ENCODE data around the gene FMNL2. TPM values are rescaled to one million over a fixed set of nuclear protein-coding genes. Genes with fewer than 3 reads are reported as not detected.

FMNL2 gene
- total and polyA plus RNA-seq, 2 of the 4 experiments (the other 2 are of a cell fraction) = 10.9 to 11.4 TPM

DNA sequence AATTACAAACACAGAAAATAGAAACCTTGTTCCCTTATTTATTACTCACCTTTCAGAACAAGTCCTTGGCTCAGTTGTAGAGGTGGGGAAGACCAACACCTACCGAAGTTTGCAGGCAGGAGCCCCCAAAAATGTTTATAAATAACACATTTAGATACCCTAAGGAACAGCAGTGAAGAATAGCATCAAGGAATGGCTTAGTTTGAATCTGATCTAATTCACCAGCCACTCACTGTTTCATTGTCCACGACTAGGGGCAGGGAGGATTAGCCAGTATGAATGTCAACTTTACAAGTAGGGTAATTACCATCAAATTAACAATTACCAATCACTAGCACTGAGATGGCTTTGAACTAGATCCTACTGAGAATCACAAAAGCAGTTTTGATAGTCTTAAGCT is 316.9 kb downstream of the FMNL2 start:
- in situ Hi-C loops (cut with MboI; ENCODE audit: low sequenced_read_pairs) = loop anchor here (25.0 kb wide), 1 partner anchor 1190 kb away; no protein-coding TSS in a partner anchor

More for the DNA sequence above, 316.9 kb downstream of the FMNL2 start:
- Histone ChIP-seq H4K91ac (ENCODE audit: insufficient read depth, low read depth, low read length) (no peak overlapping the region), H3K14ac (replicated peaks; ENCODE audit: low read depth, low read length) (no peak overlapping the region), H3K9ac (ENCODE audit: low read depth, low read length) (no peak overlapping the region), H4K8ac (ENCODE audit: low read depth in 2 of 2, low read length in 2 of 2) (no peak overlapping the region), H3K27ac (ENCODE audit: insufficient read depth, low read length) (no peak overlapping the region), H3K18ac (ENCODE audit: low read depth, low read length) (no peak overlapping the region), H3K56ac (ENCODE audit: extremely low read depth, insufficient read depth, low read length) (no peak overlapping the region), H2AK5ac (ENCODE audit: low read depth, low read length) (no peak overlapping the region), H3K9me1 (ENCODE audit: insufficient read depth, low read length) (peaks cover 3% of the 10 kb centered on the region; the same call in 1 of the 2 replicates), H4K5ac (ENCODE audit: low read depth, low read length) (no peak overlapping the region), H3K4ac (ENCODE audit: low read depth, low read length) (no peak overlapping the region), H4K20me1 (ENCODE audit: insufficient read depth, low read length) (no peaks in the 10 kb centered on the region), H3K23ac (ENCODE audit: low read depth, low read length) (no peak overlapping the region), H3K4me3 (ENCODE audit: insufficient read depth, low read depth, low read length) (no peak overlapping the region), H3K36me3 (ENCODE audit: control insufficient read depth, insufficient read depth, low read length) (peaks cover 2% of the 10 kb centered on the region), H2BK120ac (ENCODE audit: low read depth, low read length) (no peak overlapping the region), H3K27me3 (ENCODE audit: control insufficient read depth, insufficient read depth, low read length) (no peaks in the 10 kb centered on the region), H2AFZ (replicated peaks; ENCODE audit: low read length, poor library complexity) (no peak overlapping the region), H3K79me1 (ENCODE audit: low read depth in 1 of 2, low read length in 2 of 2) (peaks cover 0 to 4% of the 10 kb centered on the region in 2 experiments; a peak in 1 of 4 replicates), H2BK15ac (ENCODE audit: low read depth, low read length) (no peak overlapping the region), H2BK5ac (ENCODE audit: low read depth, low read length, poor library complexity, severe bottlenecking) (no peak overlapping the region), H3K9me3 (ENCODE audit: control insufficient read depth, insufficient read depth, low read length) (no peaks in the 10 kb centered on the region), H3K4me1 (ENCODE audit: control insufficient read depth, insufficient read depth, low read length) (peaks cover 3% of the 10 kb centered on the region; the same call in 1 of the 2 replicates), H2AK9ac (replicated peaks; ENCODE audit: low read depth, low read length, poor library complexity) (no peak overlapping the region), H2BK20ac (ENCODE audit: low read depth, low read length) (no peak overlapping the region), H3K4me2 (ENCODE audit: low read depth, low read length) (no peak overlapping the region)
- BruUV-seq (replicated peaks) = no TSS peak
- WGBS, 2 experiments (ENCODE audit: extremely low coverage in 2 of 2, insufficient read length in 1 of 2) = no CpG with 5 or more reads among the region's 2 CpGs
- dilution Hi-C loops (cut with HindIII; ENCODE audit: low sequenced_read_pairs, unreplicated experiment) (no loop called here), intact Hi-C loops (cut with micrococcal nuclease) (loop anchor here (5.0 kb wide), 1 partner anchor 35 kb away; no protein-coding TSS in a partner anchor)
- ChIA-PET POLR2A (ENCODE audit: unreplicated experiment) (no interaction called here), CTCF (no interaction called here)
- TF ChIP-seq MXI1 (IDR thresholded peaks at IDR 0.05; ENCODE audit: borderline replicate concordance, low read depth, low read length) = no peak
- TF ChIP-seq CHD1 (IDR thresholded peaks at IDR 0.05; ENCODE audit: low read depth, low read length) = no peak
- TF ChIP-seq POLR2A (IDR thresholded peaks at IDR 0.05; ENCODE audit: low read depth, low read length) = no peak
- TF ChIP-seq USF2 (IDR thresholded peaks at IDR 0.05; ENCODE audit: low read depth, low read length) = no peak
- no peak for TF ChIP-seq BHLHE40 (IDR thresholded peaks at IDR 0.05; ENCODE audit: low read depth, low read length)
- no peak for TF ChIP-seq FOS (IDR thresholded peaks at IDR 0.05; ENCODE audit: low read depth, low read length)
- no peak for TF ChIP-seq ELK1 (IDR thresholded peaks at IDR 0.05; ENCODE audit: borderline replicate concordance, low read depth, low read length)
- no peak for TF ChIP-seq RFX5 (IDR thresholded peaks at IDR 0.05; ENCODE audit: low read depth, low read length)
- TF ChIP-seq CEBPB (IDR thresholded peaks at IDR 0.05; ENCODE audit: low read depth, low read length) = no peak
- ATAC-seq (ENCODE audit: low read depth) (no peak), DNase-seq (no peak)

All from IMR-90 (cell line).